Cardiac septum (tissue), 1 donor: Measurements from ENCODE around the gene CCR5. TPM values are rescaled to one million over a fixed set of nuclear protein-coding genes. Genes with fewer than 3 reads are reported as not detected.
"Not testable (repeated sequence)": the region's sequence is repeated elsewhere in the genome, so short reads cannot be mapped to it uniquely, and the experiment has no call there.

Source experiments
- DNase-seq: peaks from one replicate; pipeline ENCODE4 v3.0.0-alpha.2; 2020; ENCODE audit warnings: low spot score
- intact Hi-C: fragments of 100-400 bp; cut with DNase I; formaldehyde crosslinking; loops from one replicate; pipeline ENCODE4 v1.14.0; 2022
- long read RNA-seq: library from polyadenylated mRNA; unstranded; transcript quantifications from one replicate; pipeline ENCODE4 v2.0.0, GENCODE V29; 2021
- total RNA-seq: library from RNA; stranded (reverse); fragmentation: NEBNext Ultra II Directional; extraction: Animal tissue kit (Norgen Biotek cat#: 25700); gene quantifications from one replicate; pipeline ENCODE4 v1.2.1, GENCODE V29; 2021
- donor health status: DM: no; HTN: no; CAD: no.

CCR5 gene
- total RNA-seq: 0.81 TPM
- long read RNA-seq: 0 reads

GRCh38 chr3:46370839-46371518 is at the start of gene CCR5:
CCR5 (plus strand) TSS chr3:46370946; CDS start chr3:46372903, 1,957 bp downstream.
- no peak for DNase-seq
- intact Hi-C loops: no loop called here

GRCh38 chr3:46321461-46322104 is 49.2 kb upstream of the CCR5 start:
- intact Hi-C loops: no loop called here
- DNase-seq: no peak

- DNase-seq: no peak
- intact Hi-C loops: no loop called here
Observed at GRCh38 chr3:46324036-46324435, 46.7 kb upstream of the CCR5 start.

- intact Hi-C loops: no loop called here
- DNase-seq: no peak
Observed at GRCh38 chr3:46325645-46326300, 45.0 kb upstream of the CCR5 start.

- DNase-seq, intact Hi-C loops: not testable (repeated sequence)
Observed at GRCh38 chr3:46330676-46331075, 40.1 kb upstream of the CCR5 start.

GRCh38 chr3:46334741-46335478 is 35.8 kb upstream of the CCR5 start:
- no peak for DNase-seq
- intact Hi-C loops: no loop called here

- intact Hi-C loops: no loop called here
- DNase-seq: no peak
Observed at GRCh38 chr3:46335541-46335940, 35.2 kb upstream of the CCR5 start.

- DNase-seq: no peak
- intact Hi-C loops: no loop called here
Observed at GRCh38 chr3:46337911-46338310, 32.8 kb upstream of the CCR5 start.

- intact Hi-C loops: no loop called here
- DNase-seq: no peak
Observed at GRCh38 chr3:46338840-46339239, 31.9 kb upstream of the CCR5 start.

- no peak for DNase-seq
- intact Hi-C loops: no loop called here
Observed at GRCh38 chr3:46344476-46344875, 26.3 kb upstream of the CCR5 start.

- intact Hi-C loops: no loop called here
- no peak for DNase-seq
Observed at GRCh38 chr3:46348823-46349482, 21.8 kb upstream of the CCR5 start.

- no peak for DNase-seq
- intact Hi-C loops: no loop called here
Observed at GRCh38 chr3:46349484-46350261, 21.1 kb upstream of the CCR5 start.

GRCh38 chr3:46350262-46350565 is 20.5 kb upstream of the CCR5 start:
- intact Hi-C loops: no loop called here
- no peak for DNase-seq

- intact Hi-C loops: no loop called here
- no peak for DNase-seq
Observed at GRCh38 chr3:46351646-46352045, 19.1 kb upstream of the CCR5 start.

GRCh38 chr3:46353090-46353489 is 17.7 kb upstream of the CCR5 start:
- intact Hi-C loops: no loop called here
- DNase-seq: no peak

- no peak for DNase-seq
Observed at GRCh38 chr3:46353647-46354410, 16.9 kb upstream of the CCR5 start, which contains the start of gene CCR2. CCR2 (plus strand) TSS chr3:46354111; CDS start chr3:46357528, 3,417 bp downstream.

GRCh38 chr3:46354478-46354877 is 16.3 kb upstream of the CCR5 start:
- intact Hi-C loops: no loop called here
- no peak for DNase-seq

More at GRCh38 chr3:46353647-46354410, 16.9 kb upstream of the CCR5 start, which contains the start of gene CCR2:
- intact Hi-C loops: no loop called here

GRCh38 chr3:46354984-46355383 is 15.8 kb upstream of the CCR5 start:
- intact Hi-C loops: no loop called here
- DNase-seq: no peak
